CD14-positive monocyte (primary cell): ENCODE measurements around the gene OR51A2. TPM values are rescaled to one million over a fixed set of nuclear protein-coding genes. Genes with fewer than 3 reads are reported as not detected.

Experiments used
- DNase-seq, 3 donors: peaks; one replicate each; pipeline ENCODE4 v3.0.0-alpha.2; 2011 to 2022
- H2AFZ ChIP-seq: 2 replicates; pipeline ENCODE4 v1.6.0; 2012; ENCODE audit warnings: mild to moderate bottlenecking, low read depth, low read length, inconsistent platforms; ENCODE audit not compliant: insufficient read depth, poor library complexity, severe bottlenecking
- H3K27ac ChIP-seq, 2 donors: 1 replicate in 1 of 2; 2 replicates in 1 of 2; pipeline ENCODE4 v1.5.1; 2012 to 2013; ENCODE audit warnings: low read length in 2 of 2, control low read depth in 1 of 2, inconsistent platforms in 1 of 2, low read depth in 1 of 2, mild to moderate bottlenecking in 1 of 2
- H3K27me3 ChIP-seq, 2 donors: one replicate each; pipeline versions ENCODE4 v1.6.0 to v1.6.1; 2011 to 2013; ENCODE audit warnings: low read length in 2 of 2; ENCODE audit not compliant: control insufficient read depth in 2 of 2, insufficient read depth in 2 of 2
- H3K36me3 ChIP-seq, 2 donors: replicated peaks in 1 of 2; 1 replicate in 1 of 2; 2 replicates in 1 of 2; pipeline versions ENCODE4 v1.5.1 to v1.6.1; 2012 to 2013; ENCODE audit warnings: low read length in 2 of 2, control low read depth in 1 of 2, inconsistent platforms in 1 of 2, mild to moderate bottlenecking in 1 of 2; ENCODE audit not compliant: insufficient read depth in 2 of 2, control insufficient read depth in 1 of 2
- H3K4me1 ChIP-seq, 2 donors: 1 replicate in 1 of 2; 2 replicates in 1 of 2; pipeline versions ENCODE4 v1.5.1 to v1.6.1; 2012 to 2013; ENCODE audit warnings: low read length in 2 of 2, control low read depth in 1 of 2, inconsistent platforms in 1 of 2, mild to moderate bottlenecking in 1 of 2, moderate library complexity in 1 of 2; ENCODE audit not compliant: insufficient read depth in 2 of 2, control insufficient read depth in 1 of 2
- H3K4me2 ChIP-seq: replicated peaks from 2 replicates; pipeline ENCODE3; 2012; ENCODE audit warnings: low read length, moderate library complexity, mild to moderate bottlenecking; ENCODE audit not compliant: poor library complexity, severe bottlenecking; ENCODE audit errors: extremely low read depth
- H3K4me3 ChIP-seq, 3 experiments: fragments of 200-600 bp in 1 of 3; sonication (generic) in 1 of 3; replicated peaks in 1 of 3; 1 replicate in 2 of 3; 2 replicates in 1 of 3; pipeline ENCODE4 v1.5.1; 2011 to 2013; ENCODE audit warnings: low read length in 3 of 3, mild to moderate bottlenecking in 3 of 3, control low read depth in 2 of 3, low read depth in 2 of 3, inconsistent platforms in 1 of 3, moderate library complexity in 1 of 3
- H3K79me2 ChIP-seq: 2 replicates; pipeline ENCODE4 v1.6.0; 2012; ENCODE audit warnings: mild to moderate bottlenecking, control low read depth, inconsistent platforms, low read length, moderate library complexity; ENCODE audit not compliant: insufficient read depth
- H3K9ac ChIP-seq: 2 replicates; pipeline ENCODE4 v1.6.0; 2017; ENCODE audit warnings: low read length, mild to moderate bottlenecking; ENCODE audit not compliant: insufficient read depth, poor library complexity, severe bottlenecking
- H3K9me3 ChIP-seq, 2 donors: replicated peaks in 1 of 2; 1 replicate in 1 of 2; 2 replicates in 1 of 2; pipeline versions ENCODE4 v1.5.1 to v1.6.1; 2012 to 2013; ENCODE audit warnings: low read length in 2 of 2, control low read depth in 1 of 2; ENCODE audit not compliant: control insufficient read depth in 1 of 2, insufficient read depth in 1 of 2
- H4K20me1 ChIP-seq: 2 replicates; pipeline ENCODE4 v1.6.0; 2012; ENCODE audit warnings: mild to moderate bottlenecking, low read length, control low read depth, moderate library complexity; ENCODE audit not compliant: insufficient read depth
- H3K27ac Mint-ChIP-seq, 7 donors: one replicate each; pipeline ENCODE4 v1.8.0; 2020; ENCODE audit warnings: mild to moderate bottlenecking in 7 of 7, mixed read lengths in 7 of 7, moderate library complexity in 6 of 7, inconsistent platforms in 2 of 7
- H3K27me3 Mint-ChIP-seq, 3 donors: one replicate each; pipeline ENCODE4 v1.8.0; 2021 to 2022; ENCODE audit warnings: low read depth in 3 of 3, mild to moderate bottlenecking in 3 of 3, mixed read lengths in 3 of 3, moderate library complexity in 3 of 3, inconsistent platforms in 1 of 3
- H3K36me3 Mint-ChIP-seq, 2 donors: one replicate each; pipeline ENCODE4 v1.8.0; 2020; ENCODE audit warnings: mixed read lengths in 2 of 2, inconsistent platforms in 1 of 2, mild to moderate bottlenecking in 1 of 2
- H3K4me1 Mint-ChIP-seq: one replicate; pipeline ENCODE4 v1.8.0; 2020; ENCODE audit warnings: mild to moderate bottlenecking, mixed read lengths
- H3K4me3 Mint-ChIP-seq, 2 donors: one replicate each; pipeline ENCODE4 v1.8.0; 2020; ENCODE audit warnings: mild to moderate bottlenecking in 2 of 2, mixed read lengths in 2 of 2, moderate library complexity in 1 of 2
- H3K9me3 Mint-ChIP-seq, 7 donors: one replicate each; pipeline ENCODE4 v1.8.0; 2020 to 2022; ENCODE audit warnings: mixed read lengths in 7 of 7, mild to moderate bottlenecking in 6 of 7, moderate library complexity in 6 of 7, inconsistent platforms in 2 of 7
- WGBS: methylation state at CpG from one replicate; pipeline ENCODE4 v1.1.5; 2013; ENCODE audit warnings: missing lambda C conversion rate; ENCODE audit not compliant: insufficient coverage; 5-methylcytosine and 5-hydroxymethylcytosine counted together
- intact Hi-C, 2 donors: fragments of 100-400 bp; cut with micrococcal nuclease; formaldehyde crosslinking; loops; one replicate each; pipeline versions ENCODE4 v1.15.0 to v1.15.1; 2023
- polyA plus RNA-seq, 3 donors: library from polyadenylated mRNA; depleted of rRNA in 1 of 3; unstranded in 2 of 3; stranded (reverse) in 1 of 3; fragments of 300-500 nt in 2 of 3; fragments of >200 nt in 1 of 3; fragmentation: Illumina TruSeq in 2 of 3; gene quantifications; 1 replicate in 2 of 3; 2 replicates in 1 of 3; pipeline ENCODE4 v1.2.3, GENCODE V29; 2012 to 2021
- TF ChIP-seq, protein P1 (sequence below): fragments of 200-600 bp; IDR thresholded peaks from one replicate; pipeline ENCODE4 v1.8.0; 2022; ENCODE audit warnings: antibody characterized with exemption, mild to moderate bottlenecking

OR51A2 gene
- polyA plus RNA-seq, 3 donors: not detected

GRCh38 chr11:4926608-4927007 is 28.9 kb downstream of the OR51A2 start:
- Mint-ChIP-seq H3K4me3 (no peak overlapping the region), H3K27me3 (peaks cover 0 to 2% (median 0%) of the 10 kb centered on the region in 3 donors), H3K4me1 (no peaks in the 10 kb centered on the region), H3K36me3 (no peaks in the 10 kb centered on the region), H3K27ac (no peak overlapping the region), H3K9me3 (no peaks in the 10 kb centered on the region)
- DNase-seq: no peak
- H3K36me3 ChIP-seq: no peaks in the 10 kb centered on the region
- no peak overlapping the region for H2AFZ ChIP-seq
- H3K27me3 ChIP-seq: no peaks in the 10 kb centered on the region
- H4K20me1 ChIP-seq: no peaks in the 10 kb centered on the region
- H3K79me2 ChIP-seq: no peaks in the 10 kb centered on the region
- no peaks in the 10 kb centered on the region for H3K9me3 ChIP-seq
- intact Hi-C loops: no loop called here
- TF ChIP-seq, protein P1, sequence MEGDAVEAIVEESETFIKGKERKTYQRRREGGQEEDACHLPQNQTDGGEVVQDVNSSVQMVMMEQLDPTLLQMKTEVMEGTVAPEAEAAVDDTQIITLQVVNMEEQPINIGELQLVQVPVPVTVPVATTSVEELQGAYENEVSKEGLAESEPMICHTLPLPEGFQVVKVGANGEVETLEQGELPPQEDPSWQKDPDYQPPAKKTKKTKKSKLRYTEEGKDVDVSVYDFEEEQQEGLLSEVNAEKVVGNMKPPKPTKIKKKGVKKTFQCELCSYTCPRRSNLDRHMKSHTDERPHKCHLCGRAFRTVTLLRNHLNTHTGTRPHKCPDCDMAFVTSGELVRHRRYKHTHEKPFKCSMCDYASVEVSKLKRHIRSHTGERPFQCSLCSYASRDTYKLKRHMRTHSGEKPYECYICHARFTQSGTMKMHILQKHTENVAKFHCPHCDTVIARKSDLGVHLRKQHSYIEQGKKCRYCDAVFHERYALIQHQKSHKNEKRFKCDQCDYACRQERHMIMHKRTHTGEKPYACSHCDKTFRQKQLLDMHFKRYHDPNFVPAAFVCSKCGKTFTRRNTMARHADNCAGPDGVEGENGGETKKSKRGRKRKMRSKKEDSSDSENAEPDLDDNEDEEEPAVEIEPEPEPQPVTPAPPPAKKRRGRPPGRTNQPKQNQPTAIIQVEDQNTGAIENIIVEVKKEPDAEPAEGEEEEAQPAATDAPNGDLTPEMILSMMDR: no peak
- H3K4me1 ChIP-seq: no peaks in the 10 kb centered on the region
- H3K4me2 ChIP-seq: no peak overlapping the region
- no peak overlapping the region for H3K9ac ChIP-seq
- no peak overlapping the region for H3K27ac ChIP-seq
- no peak overlapping the region for H3K4me3 ChIP-seq

GRCh38 chr11:4924239-4924638 is 31.3 kb downstream of the OR51A2 start, which contains the start of gene OR51G1:
Gene OR51G1, minus strand, starts transcription at chr11:4924339. Its CDS starts 0 bp downstream, at chr11:4924339.
- Histone ChIP-seq H3K4me1 (no peaks in the 10 kb centered on the region), H3K27ac (no peak within 1 kb of the TSS), H3K79me2 (no peaks in the 10 kb centered on the region), H3K27me3 (no peaks in the 10 kb centered on the region), H2AFZ (no peak within 1 kb of the TSS), H3K4me3 (no peak within 1 kb of the TSS), H3K9ac (no peak within 1 kb of the TSS), H3K36me3 (no peaks in the 10 kb centered on the region), H4K20me1 (no peaks in the 10 kb centered on the region), H3K4me2 (no peak within 1 kb of the TSS), H3K9me3 (no peaks in the 10 kb centered on the region)
- H3K4me1 Mint-ChIP-seq: no peaks in the 10 kb centered on the region
- no peak within 1 kb of the TSS for H3K27ac Mint-ChIP-seq
- TF ChIP-seq, protein P1: no peak
- WGBS: 83% methylated on average over 1 of the region's 1 CpG
- no peaks in the 10 kb centered on the region for H3K36me3 Mint-ChIP-seq
- intact Hi-C loops: no loop called here
- peaks cover 0 to 2% (median 2%) of the 10 kb centered on the region in 3 donors for H3K27me3 Mint-ChIP-seq
- no peaks in the 10 kb centered on the region for H3K9me3 Mint-ChIP-seq
- H3K4me3 Mint-ChIP-seq: no peak within 1 kb of the TSS
- no peak for DNase-seq
